Body of pancreas (tissue), 4 donors: ENCODE data around the gene SOD3. TPM values are rescaled to one million over a fixed set of nuclear protein-coding genes. Genes with fewer than 3 reads are reported as not detected.

Source experiments
- ATAC-seq: fragments of 150-250 bp; one replicate; pipeline ENCODE4 v1.9.1; 2016
- DNase-seq, 4 donors: peaks; one replicate each; pipeline ENCODE4 v3.0.0-alpha.2; 2019
- H3K27ac ChIP-seq, 4 donors: fragments of 200-600 bp; sonication (generic); 1 replicate in 3 of 4; 2 replicates in 1 of 4; pipeline versions ENCODE4 v1.5.1 to v1.6.1; 2016 to 2019; ENCODE audit warnings: mild to moderate bottlenecking in 1 of 4, mixed read lengths in 1 of 4, moderate library complexity in 1 of 4
- H3K27me3 ChIP-seq, 2 donors: fragments of 200-600 bp; sonication (generic); one replicate each; pipeline ENCODE4 v1.6.0; 2016; ENCODE audit warnings: mild to moderate bottlenecking in 1 of 2
- H3K36me3 ChIP-seq, 2 donors: fragments of 200-600 bp; sonication (generic); replicated peaks in 1 of 2; 2 replicates each; pipeline ENCODE4 v1.5.1; 2016; ENCODE audit warnings: low read depth in 2 of 2; ENCODE audit not compliant: insufficient read depth in 1 of 2
- H3K4me1 ChIP-seq: fragments of 200-600 bp; sonication (generic); one replicate; pipeline ENCODE4 v1.6.0; 2016
- H3K4me3 ChIP-seq, 2 donors: fragments of 200-600 bp; sonication (generic); 1 replicate in 1 of 2; 2 replicates in 1 of 2; pipeline ENCODE4 v1.5.1; 2016 to 2019
- H3K9me3 ChIP-seq, 3 donors: fragments of 200-600 bp; sonication (generic); 1 replicate in 2 of 3; 2 replicates in 1 of 3; pipeline ENCODE4 v1.5.1; 2016
- CTCF ChIP-seq, 7 experiments: fragments of 450-650 bp in 4 of 7; fragments of 200-600 bp in 3 of 7; sonication (generic) in 3 of 7; IDR thresholded peaks; one replicate each; pipeline ENCODE4 v1.5.1; 2016 to 2019; ENCODE audit warnings: antibody characterized with exemption in 7 of 7
- POLR2A ChIP-seq, 3 donors: fragments of 450-650 bp; IDR thresholded peaks; one replicate each; pipeline ENCODE4 v1.6.1; 2016; ENCODE audit warnings: antibody characterized with exemption in 3 of 3, mild to moderate bottlenecking in 2 of 3
- WGBS, 2 donors: methylation state at CpG; one replicate each; pipeline ENCODE4 v1.1.5; 2017; 5-methylcytosine and 5-hydroxymethylcytosine counted together
- intact Hi-C: fragments of 100-400 bp; cut with DNase I; formaldehyde crosslinking; loops from one replicate; pipeline ENCODE4 v1.15.1; 2023
- total RNA-seq, 2 donors: library from RNA; depleted of rRNA; stranded (reverse); fragments of >200 nt; gene quantifications; one replicate each; pipeline ENCODE4 v1.1.0, GENCODE V29; 2016

Gene SOD3
- total RNA-seq, 2 donors from 2014 or later, result 139 to 290 TPM

DNA sequence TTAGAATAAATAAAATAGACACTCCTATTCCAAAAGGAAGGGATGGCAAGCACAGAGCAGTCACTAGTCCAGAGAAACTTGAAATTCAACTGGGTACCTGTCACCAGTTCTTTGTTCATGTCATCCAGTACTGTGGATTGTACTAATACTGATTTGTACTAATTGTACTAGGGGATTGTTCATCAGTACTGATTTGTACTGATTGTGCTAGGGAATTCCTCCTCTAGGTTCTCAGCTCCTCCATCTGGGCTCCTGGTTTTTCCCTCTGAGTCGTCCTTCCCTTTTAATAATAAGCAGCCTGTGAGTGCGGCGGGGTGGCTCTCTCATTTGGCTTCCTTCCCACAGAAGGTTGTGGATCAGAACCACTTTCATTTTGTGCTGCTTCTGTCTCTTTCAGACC is 31.0 kb upstream of the SOD3 start:
- 54 to 59% methylated on average over 3 of the region's 3 CpGs for WGBS, 2 donors
- Histone ChIP-seq H3K36me3 (no peaks in the 10 kb centered on the region), H3K4me1 (no peaks in the 10 kb centered on the region), H3K27me3 (no peaks in the 10 kb centered on the region), H3K27ac (no peak overlapping the region), H3K4me3 (no peak overlapping the region), H3K9me3 (no peaks in the 10 kb centered on the region)
- intact Hi-C loops, result no loop called here
- no peak for ATAC-seq
- TF ChIP-seq CTCF (IDR thresholded peaks at IDR 0.05), result no peak
- TF ChIP-seq POLR2A (IDR thresholded peaks at IDR 0.05), result no peak
- no peak for DNase-seq

DNA sequence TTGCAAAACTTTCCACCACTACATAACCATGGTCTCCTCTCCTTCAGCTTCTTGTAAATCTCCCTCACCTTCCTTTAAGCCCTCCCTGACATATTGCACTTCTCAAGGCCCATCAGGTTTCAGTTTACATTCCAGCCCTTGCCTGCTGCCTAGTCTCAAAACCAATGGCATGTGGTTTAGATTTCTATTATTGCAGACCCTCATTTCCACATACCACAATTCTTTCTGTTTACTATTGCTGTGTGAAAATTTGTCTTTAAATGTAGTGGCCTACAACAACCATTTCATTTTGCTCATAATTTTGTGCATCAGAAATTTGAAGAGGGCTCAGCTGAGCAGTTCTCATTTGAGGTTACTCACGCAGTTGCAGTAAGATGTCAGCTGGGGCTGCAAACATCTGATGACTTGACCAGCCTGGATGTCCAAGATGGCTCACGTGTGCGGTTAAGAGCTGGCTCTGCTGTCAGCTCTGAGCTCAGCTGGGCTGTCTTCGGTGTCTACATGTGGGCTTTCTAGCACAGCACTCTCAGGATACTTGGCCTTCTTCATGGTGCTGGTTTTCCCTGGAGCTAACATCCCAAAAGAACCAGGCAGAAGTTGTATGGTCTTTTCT is 29.9 kb upstream of the SOD3 start:
- Histone ChIP-seq H3K36me3 (no peaks in the 10 kb centered on the region), H3K9me3 (no peaks in the 10 kb centered on the region), H3K4me3 (no peak overlapping the region), H3K4me1 (no peaks in the 10 kb centered on the region), H3K27ac (no peak overlapping the region), H3K27me3 (no peaks in the 10 kb centered on the region)
- intact Hi-C loops, result no loop called here
- 82 to 85% methylated on average over 3 to 4 of the region's 4 CpGs for WGBS, 2 donors
- DNase-seq, result no peak
- TF ChIP-seq POLR2A (IDR thresholded peaks at IDR 0.05), result no peak
- TF ChIP-seq CTCF (IDR thresholded peaks at IDR 0.05), result no peak
- ATAC-seq, result no peak

DNA sequence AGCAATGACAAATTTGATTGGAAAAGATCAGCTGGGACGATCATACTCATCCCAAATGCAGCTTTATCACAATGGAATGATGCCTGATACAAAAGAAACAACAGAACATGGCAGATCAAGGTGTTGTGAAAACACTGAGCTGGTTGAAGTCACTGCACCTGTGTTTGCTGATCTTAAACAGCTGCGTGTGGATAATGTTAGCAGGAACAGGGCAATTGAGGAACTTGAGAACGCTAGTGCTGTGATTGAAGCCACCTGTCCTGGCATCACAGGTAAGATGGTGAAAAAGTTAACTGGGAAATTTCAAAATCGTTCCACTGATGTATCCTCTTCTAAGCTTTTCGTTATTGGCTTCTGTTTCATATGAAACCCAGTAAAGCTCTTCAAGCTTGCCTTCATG is 27.4 kb upstream of the SOD3 start:
- ATAC-seq (no peak), DNase-seq (no peak)
- Histone ChIP-seq H3K9me3 (no peaks in the 10 kb centered on the region), H3K4me1 (no peaks in the 10 kb centered on the region), H3K27me3 (no peaks in the 10 kb centered on the region), H3K4me3 (no peak overlapping the region), H3K27ac (no peak overlapping the region), H3K36me3 (no peaks in the 10 kb centered on the region)
- 58 to 61% methylated on average over 5 of the region's 5 CpGs for WGBS, 2 donors
- TF ChIP-seq CTCF (IDR thresholded peaks at IDR 0.05), result no peak
- TF ChIP-seq POLR2A (IDR thresholded peaks at IDR 0.05), result no peak
- intact Hi-C loops, result no loop called here

GRCh38 chr4:24768604-24769003 is 26.8 kb upstream of the SOD3 start:
- ATAC-seq (no peak), DNase-seq (no peak)
- Histone ChIP-seq H3K27me3 (no peaks in the 10 kb centered on the region), H3K36me3 (no peaks in the 10 kb centered on the region), H3K4me3 (no peak overlapping the region), H3K27ac (no peak overlapping the region), H3K9me3 (no peaks in the 10 kb centered on the region), H3K4me1 (no peaks in the 10 kb centered on the region)
- intact Hi-C loops, result no loop called here
- TF ChIP-seq POLR2A (IDR thresholded peaks at IDR 0.05) (no peak), CTCF (IDR thresholded peaks at IDR 0.05) (no peak)

DNA sequence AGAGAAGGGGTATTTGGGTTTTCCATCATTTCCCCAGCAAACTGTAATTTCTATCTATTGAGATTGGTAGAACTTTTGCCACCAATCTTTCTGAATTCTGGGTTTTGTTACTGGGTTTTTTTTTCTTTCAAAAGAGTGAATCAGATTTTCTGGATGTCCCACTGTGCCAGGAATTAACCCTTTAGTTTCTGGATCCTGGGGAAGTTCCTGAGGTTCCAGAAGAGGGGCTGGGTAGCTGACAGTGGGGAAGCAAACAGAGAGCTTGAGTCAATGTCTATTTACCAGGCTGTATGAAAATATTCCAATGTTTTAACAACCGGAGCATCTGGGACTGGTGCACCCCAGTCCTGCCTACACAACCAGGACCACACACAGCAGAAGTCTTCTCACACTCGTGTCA is 25.8 kb upstream of the SOD3 start:
- intact Hi-C loops, result no loop called here
- DNase-seq (no peak), ATAC-seq (no peak)
- H3K4me3 ChIP-seq, result no peak overlapping the region
- WGBS, 2 donors, result 62 to 80% methylated on average over 2 of the region's 2 CpGs
- H3K36me3 ChIP-seq, result no peaks in the 10 kb centered on the region
- H3K9me3 ChIP-seq, result no peaks in the 10 kb centered on the region
- TF ChIP-seq CTCF (IDR thresholded peaks at IDR 0.05) (no peak), POLR2A (IDR thresholded peaks at IDR 0.05) (no peak)
- no peaks in the 10 kb centered on the region for H3K4me1 ChIP-seq
- H3K27me3 ChIP-seq, result no peaks in the 10 kb centered on the region
- H3K27ac ChIP-seq, result no peak overlapping the region
